Measurements from ENCODE around the gene ENTPD6. TPM values are rescaled to one million over a fixed set of nuclear protein-coding genes. Genes with fewer than 3 reads are reported as not detected.

The ENTPD6 gene
- total RNA-seq, 4 donors from 2014 or later = 20.7 to 47.2 (median 30.7) TPM

GRCh38 chr20:25273541-25274358 lies 78.2 kb downstream of the ENTPD6 start:
- TF ChIP-seq POLR2A (IDR thresholded peaks at IDR 0.05) = no peak
- TF ChIP-seq CTCF (IDR thresholded peaks at IDR 0.05) = no peak
- Histone ChIP-seq H3K4me1 (no peaks in the 10 kb centered on the region), H3K27me3 (no peaks in the 10 kb centered on the region), H3K9me3 (no peaks in the 10 kb centered on the region), H3K27ac (no peak overlapping the region), H3K36me3 (no peaks in the 10 kb centered on the region), H3K4me3 (no peak overlapping the region)
- intact Hi-C loops (cut with DNase I; ENCODE audit: low total_unique reads) = no loop called here
- DNase-seq = peak in 1 of 2 donors; percentile 11

- intact Hi-C loops (cut with DNase I; ENCODE audit: low total_unique reads) = no loop called here
- Histone ChIP-seq H3K36me3 (no peaks in the 10 kb centered on the region), H3K9me3 (no peaks in the 10 kb centered on the region), H3K4me1 (no peaks in the 10 kb centered on the region), H3K27me3 (no peaks in the 10 kb centered on the region), H3K27ac (no peak overlapping the region), H3K4me3 (no peak overlapping the region)
- peak; percentile 11 to 13 for DNase-seq
- TF ChIP-seq POLR2A (IDR thresholded peaks at IDR 0.05) = no peak
- no peak for TF ChIP-seq CTCF (IDR thresholded peaks at IDR 0.05)
Observed at GRCh38 chr20:25274481-25274880, 79.0 kb downstream of the ENTPD6 start.

- no peaks in the 10 kb centered on the region for H3K36me3 ChIP-seq
- no peaks in the 10 kb centered on the region for H3K9me3 ChIP-seq
Observed at GRCh38 chr20:25274891-25275812, 79.6 kb downstream of the ENTPD6 start.

GRCh38 chr20:25275813-25276532 lies 80.5 kb downstream of the ENTPD6 start:
- Histone ChIP-seq H3K4me1 (no peaks in the 10 kb centered on the region), H3K27ac (no peak overlapping the region), H3K27me3 (no peaks in the 10 kb centered on the region), H3K36me3 (no peaks in the 10 kb centered on the region), H3K9me3 (no peaks in the 10 kb centered on the region), H3K4me3 (no peak overlapping the region)
- no peak for TF ChIP-seq CTCF (IDR thresholded peaks at IDR 0.05)
- intact Hi-C loops (cut with DNase I; ENCODE audit: low total_unique reads) = no loop called here
- peak; percentile 5 to 13 for DNase-seq

More at GRCh38 chr20:25274891-25275812, 79.6 kb downstream of the ENTPD6 start:
- no peak overlapping the region for H3K27ac ChIP-seq
- intact Hi-C loops (cut with DNase I; ENCODE audit: low total_unique reads) = no loop called here
- H3K4me1 ChIP-seq = no peaks in the 10 kb centered on the region
- H3K4me3 ChIP-seq = no peak overlapping the region
- H3K27me3 ChIP-seq = no peaks in the 10 kb centered on the region
- no peak for TF ChIP-seq POLR2A (IDR thresholded peaks at IDR 0.05)
- TF ChIP-seq CTCF (IDR thresholded peaks at IDR 0.05) = no peak
- DNase-seq = peak; percentile 10 to 13

Small RNA genes lying within 50 kb of the gene (small RNA-seq; reads per million reads assigned to genes)
- not detected for gene AL035252.4
- not detected for gene AL121772.2
- not detected for gene RF00019

Other genes with a start within 250 kb of the ENTPD6 start
- gene CST7, start 246.4 kb upstream of the ENTPD6 start, total RNA-seq = 1 to 10 TPM in 2 of 4 donors, under 1 TPM in 1, not detected in 1; 0.97 to 1.8 (median 1.2) TPM
- gene APMAP, start 203.0 kb upstream of the ENTPD6 start, total RNA-seq = 10 to 100 TPM; 18.8 to 78.7 (median 57.7) TPM
- 10 to 100 TPM; 11.8 to 35.1 (median 23.1) TPM for gene ACSS1, start 137.6 kb upstream of the ENTPD6 start, total RNA-seq
- under 1 TPM in 1 of 4 donors, not detected in 3; 0.18 TPM for gene VSX1, start 113.6 kb upstream of the ENTPD6 start, total RNA-seq
- 10 to 100 TPM; 26.2 to 87.9 (median 49.8) TPM for gene PYGB, start 52.4 kb downstream of the ENTPD6 start, total RNA-seq
- 10 to 100 TPM in 3 of 4 donors, 1 to 10 TPM in 1; 10.0 to 47.6 (median 36.3) TPM for gene ABHD12, start 195.1 kb downstream of the ENTPD6 start, total RNA-seq
- gene GINS1, start 212.0 kb downstream of the ENTPD6 start, total RNA-seq = 10 to 100 TPM in 1 of 4 donors, 1 to 10 TPM in 1, not detected in 2; 1.3 to 14.3 TPM

All from uterus (tissue), 4 donors.